ENCODE measurements around the gene RFX1.

RFX1 gene

DNA sequence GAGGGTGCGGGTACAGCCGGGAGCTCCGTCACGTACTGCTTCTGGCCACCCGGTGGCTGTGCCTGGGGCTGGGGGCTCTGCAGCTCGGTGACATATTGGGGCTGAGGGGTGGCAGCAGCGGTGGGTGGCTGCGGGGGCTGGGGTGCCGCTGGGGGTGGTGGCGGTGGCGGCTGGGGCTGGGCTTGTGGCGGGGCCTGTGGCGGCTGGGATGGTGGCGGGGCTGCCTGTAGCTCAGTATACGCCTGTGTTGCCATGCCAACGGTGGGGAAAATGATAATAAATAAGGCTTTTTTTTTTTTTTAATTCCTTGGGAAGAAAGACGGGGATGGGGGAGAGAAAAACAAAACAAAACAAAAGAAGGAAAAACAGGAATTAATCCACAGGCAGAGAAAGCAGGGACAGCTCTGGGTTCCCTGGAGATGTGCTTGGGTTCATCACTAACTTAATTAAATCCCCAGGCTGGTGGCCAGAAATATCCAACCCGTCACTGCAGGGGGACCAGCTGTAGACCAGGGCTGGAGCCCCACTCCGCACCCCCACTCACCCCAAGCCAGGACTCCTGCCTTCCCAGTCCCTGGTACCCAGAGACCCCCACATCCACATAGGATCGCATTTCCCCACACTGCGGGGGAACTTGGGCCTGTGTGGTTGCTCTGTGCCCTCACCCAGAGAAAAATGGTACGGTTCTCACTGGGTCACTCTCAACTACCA lies 12.4 kb downstream of the RFX1 start:
- no peak for TF ChIP-seq EZH2phosphoT487 (IDR thresholded peaks at IDR 0.05; ENCODE audit: borderline replicate concordance, low read length)
- TF ChIP-seq, protein P1, sequence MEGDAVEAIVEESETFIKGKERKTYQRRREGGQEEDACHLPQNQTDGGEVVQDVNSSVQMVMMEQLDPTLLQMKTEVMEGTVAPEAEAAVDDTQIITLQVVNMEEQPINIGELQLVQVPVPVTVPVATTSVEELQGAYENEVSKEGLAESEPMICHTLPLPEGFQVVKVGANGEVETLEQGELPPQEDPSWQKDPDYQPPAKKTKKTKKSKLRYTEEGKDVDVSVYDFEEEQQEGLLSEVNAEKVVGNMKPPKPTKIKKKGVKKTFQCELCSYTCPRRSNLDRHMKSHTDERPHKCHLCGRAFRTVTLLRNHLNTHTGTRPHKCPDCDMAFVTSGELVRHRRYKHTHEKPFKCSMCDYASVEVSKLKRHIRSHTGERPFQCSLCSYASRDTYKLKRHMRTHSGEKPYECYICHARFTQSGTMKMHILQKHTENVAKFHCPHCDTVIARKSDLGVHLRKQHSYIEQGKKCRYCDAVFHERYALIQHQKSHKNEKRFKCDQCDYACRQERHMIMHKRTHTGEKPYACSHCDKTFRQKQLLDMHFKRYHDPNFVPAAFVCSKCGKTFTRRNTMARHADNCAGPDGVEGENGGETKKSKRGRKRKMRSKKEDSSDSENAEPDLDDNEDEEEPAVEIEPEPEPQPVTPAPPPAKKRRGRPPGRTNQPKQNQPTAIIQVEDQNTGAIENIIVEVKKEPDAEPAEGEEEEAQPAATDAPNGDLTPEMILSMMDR (IDR thresholded peaks at IDR 0.05; ENCODE audit: low read depth, low read length, poor library complexity, severe bottlenecking): no peak
- Histone ChIP-seq H3K9me3 (ENCODE audit: control insufficient read depth, insufficient read depth, low read length) (peaks cover under 1% of the 10 kb centered on the region; the same call in 1 of the 2 replicates), H4K20me1 (ENCODE audit: control insufficient read depth, insufficient read depth, low read depth, low read length) (no peaks in the 10 kb centered on the region), H3F3A (ENCODE audit: control insufficient read depth, insufficient read depth) (0 out of 2 replicates have a peak, but pooled peaks cover 2% of the 10 kb centered on the region), H3K27ac (ENCODE audit: low read depth, low read length) (no peak overlapping the region), H3K4me3 (ENCODE audit: low read length) (no peak overlapping the region), H3K36me3 (ENCODE audit: control insufficient read depth, low read length) (peaks cover 21% of the 10 kb centered on the region), H3K4me2 (ENCODE audit: low read length) (no peak overlapping the region), H3K9me2 (replicated peaks; ENCODE audit: control insufficient read depth, low read length) (no peaks in the 10 kb centered on the region), H3K27me3 (ENCODE audit: control insufficient read depth, low read length) (no peaks in the 10 kb centered on the region), H3K4me1 (ENCODE audit: control insufficient read depth, low read length) (peaks cover 3% of the 10 kb centered on the region; the same call in 1 of the 2 replicates), H3K79me2 (ENCODE audit: control insufficient read depth, low read length) (peaks cover 20% of the 10 kb centered on the region)

DNA sequence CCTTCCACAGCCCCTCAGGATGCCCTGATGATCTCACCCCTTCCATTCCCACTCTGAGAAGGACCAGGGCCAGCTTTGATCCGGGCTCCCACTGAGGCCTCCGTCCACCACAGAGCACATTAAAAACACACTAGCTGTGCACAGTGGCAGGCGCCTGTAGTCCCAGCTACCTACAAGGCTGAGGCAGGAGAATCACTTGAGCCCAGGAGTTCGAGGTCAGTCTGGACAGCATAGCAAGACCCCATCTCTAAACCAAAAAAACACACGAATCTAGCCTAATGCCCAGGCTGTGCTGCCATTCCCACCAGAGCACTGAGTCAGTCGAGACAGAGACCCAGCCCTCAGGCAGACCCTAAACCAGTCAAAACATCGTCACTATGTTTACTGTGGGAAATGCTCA lies 14.1 kb downstream of the RFX1 start:
- Histone ChIP-seq H4K20me1 (ENCODE audit: control insufficient read depth, insufficient read depth, low read depth, low read length) (no peaks in the 10 kb centered on the region), H3K9me2 (replicated peaks; ENCODE audit: control insufficient read depth, low read length) (no peaks in the 10 kb centered on the region), H3K27ac (ENCODE audit: low read depth, low read length) (no peak overlapping the region), H3K4me2 (ENCODE audit: low read length) (no peak overlapping the region), H3F3A (ENCODE audit: control insufficient read depth, insufficient read depth) (peaks cover 3% of the 10 kb centered on the region), H3K9me3 (ENCODE audit: control insufficient read depth, insufficient read depth, low read length) (no peaks in the 10 kb centered on the region), H3K27me3 (ENCODE audit: control insufficient read depth, low read length) (no peaks in the 10 kb centered on the region), H3K4me3 (ENCODE audit: low read length) (no peak overlapping the region), H3K79me2 (ENCODE audit: control insufficient read depth, low read length) (peaks cover 11% of the 10 kb centered on the region), H3K36me3 (ENCODE audit: control insufficient read depth, low read length) (peaks cover 23% of the 10 kb centered on the region), H3K4me1 (ENCODE audit: control insufficient read depth, low read length) (peaks cover 18% of the 10 kb centered on the region)
- TF ChIP-seq, protein P1 (IDR thresholded peaks at IDR 0.05; ENCODE audit: low read depth, low read length, poor library complexity, severe bottlenecking): no peak

DNA sequence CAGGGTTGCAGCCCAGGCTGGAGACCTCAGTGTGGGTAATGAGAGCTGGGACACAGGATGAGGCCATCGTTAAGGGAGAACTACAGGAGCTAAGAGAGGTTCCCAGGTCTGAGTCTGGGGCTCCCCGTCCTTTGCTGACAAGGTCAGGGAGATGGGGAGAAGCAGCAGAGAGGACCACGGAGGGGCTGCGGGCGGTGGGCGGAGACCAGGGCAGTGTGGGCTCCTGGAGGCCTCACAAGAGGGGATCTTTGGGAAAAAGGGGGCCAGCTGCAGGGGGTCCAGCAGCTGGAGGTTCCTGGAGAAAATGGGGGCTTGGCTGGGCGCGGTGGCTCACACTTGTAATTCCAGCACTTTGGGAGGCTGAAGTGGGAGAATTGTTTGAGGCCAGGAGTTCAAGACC lies 16.0 kb downstream of the RFX1 start:
- peaks cover 9% of the 10 kb centered on the region for H3K79me2 ChIP-seq (ENCODE audit: control insufficient read depth, low read length)
- TF ChIP-seq, protein P1 (IDR thresholded peaks at IDR 0.05; ENCODE audit: low read depth, low read length, poor library complexity, severe bottlenecking): no peak
- no peak for TF ChIP-seq EZH2phosphoT487 (IDR thresholded peaks at IDR 0.05; ENCODE audit: borderline replicate concordance, low read length)
- H3K4me3 ChIP-seq (ENCODE audit: low read length): no peak overlapping the region
- no peaks in the 10 kb centered on the region for H3K9me2 ChIP-seq (replicated peaks; ENCODE audit: control insufficient read depth, low read length)
- peaks cover 36% of the 10 kb centered on the region for H3K4me1 ChIP-seq (ENCODE audit: control insufficient read depth, low read length)
- H3K27ac ChIP-seq (ENCODE audit: low read depth, low read length): no peak overlapping the region
- H3K27me3 ChIP-seq (ENCODE audit: control insufficient read depth, low read length): no peaks in the 10 kb centered on the region
- H3F3A ChIP-seq (ENCODE audit: control insufficient read depth, insufficient read depth): peaks cover 15% of the 10 kb centered on the region
- H3K36me3 ChIP-seq (ENCODE audit: control insufficient read depth, low read length): peaks cover 23% of the 10 kb centered on the region
- H4K20me1 ChIP-seq (ENCODE audit: control insufficient read depth, insufficient read depth, low read depth, low read length): no peaks in the 10 kb centered on the region
- no peaks in the 10 kb centered on the region for H3K9me3 ChIP-seq (ENCODE audit: control insufficient read depth, insufficient read depth, low read length)
- H3K4me2 ChIP-seq (ENCODE audit: low read length): no peak overlapping the region

Measured in DOHH2 (cell line).